Measurements from ENCODE around the gene FOXL2.

- TF ChIP-seq POLR2A (IDR thresholded peaks at IDR 0.05) (no peak), CTCF (IDR thresholded peaks at IDR 0.05 in 4 of 5, conservative IDR thresholded peaks at IDR 0.05 in 1 of 5) (no peak)
Observed at GRCh38 chr3:138909904-138910303, 37.0 kb downstream of the FOXL2 start.

Measured in gastrocnemius medialis (tissue), 4 donors.